HepG2 (cell line): ENCODE results near the gene B3GNT2. TPM values are rescaled to one million over a fixed set of nuclear protein-coding genes. Genes with fewer than 3 reads are reported as not detected.

Source experiments
- ATAC-seq: fragments of 200-7000 bp; cut with Tn5 transposase; 3 replicates; pipeline ENCODE4 v1.9.1; 2020; ENCODE audit warnings: mild to moderate bottlenecking, moderate library complexity
- BruUV-seq: library from RNA; stranded (reverse); fragments of 400-500 nt; replicated peaks from 2 replicates; lab custom pipeline; 2021; lab: Mats Ljungman, UMichigan
- CTCF ChIA-PET: fragments of 300-600 bp; formaldehyde crosslinking; extraction: SDS; loops from one replicate; lab custom pipeline; 2021; ENCODE audit warnings: low total read pairs, inconsistent platforms, low intra/inter-chr PET ratio; lab: Yijun Ruan, JAX
- POLR2A ChIA-PET: fragments of 350-600 bp; sonication (Branson Sonifier 250); formaldehyde crosslinking; loops from one replicate; lab custom pipeline; 2020; ENCODE audit warnings: antibody characterized with exemption, inconsistent platforms; lab: Yijun Ruan, JAX
- DNase-seq: peaks from one replicate; pipeline ENCODE4 v3.0.0-alpha.2; 2015; ENCODE audit warnings: low spot score
- FAIRE-seq: peaks from 3 replicates; lab custom pipeline; 2011; peaks lifted over from hg19 to GRCh38; lab: Jason Lieb, UNC
- H2AFZ ChIP-seq: one replicate; pipeline ENCODE4 v1.6.1; 2011; ENCODE audit warnings: low read length, inconsistent platforms
- H3K27ac ChIP-seq: fragments of 300-600 bp; 3 replicates; pipeline ENCODE4 v1.8.0; 2011; ENCODE audit warnings: mixed run types, mild to moderate bottlenecking, mixed read lengths, low read length, inconsistent platforms; ENCODE audit not compliant: insufficient read depth; ENCODE audit errors: extremely low read length
- H3K27me3 ChIP-seq, 2 experiments: fragments of 200-600 bp in 1 of 2; 2 replicates in 1 of 2; 3 replicates in 1 of 2; pipeline versions ENCODE4 v1.6.0 to v1.8.0; 2011; ENCODE audit warnings: low read length in 2 of 2, mild to moderate bottlenecking in 2 of 2, moderate library complexity in 2 of 2, inconsistent platforms in 1 of 2; ENCODE audit not compliant: insufficient read depth in 2 of 2, control insufficient read depth in 1 of 2
- H3K36me3 ChIP-seq, 2 experiments: fragments of 200-600 bp in 1 of 2; replicated peaks in 1 of 2; 2 replicates in 1 of 2; 3 replicates in 1 of 2; pipeline versions ENCODE4 v1.5.1 to v1.8.0; 2011; ENCODE audit warnings: low read length in 2 of 2, inconsistent platforms in 1 of 2; ENCODE audit not compliant: insufficient read depth in 2 of 2, control insufficient read depth in 1 of 2
- H3K4me1 ChIP-seq: 2 replicates; pipeline ENCODE4 v1.5.1; 2012; ENCODE audit warnings: low read length, inconsistent platforms; ENCODE audit not compliant: insufficient read depth
- H3K4me2 ChIP-seq: 2 replicates; pipeline ENCODE4 v1.6.0; 2011; ENCODE audit warnings: low read depth, low read length, inconsistent platforms
- H3K4me3 ChIP-seq, 3 experiments: fragments of 200-600 bp in 1 of 3; sonication (generic), shearing (Covaris generic) in 1 of 3; replicated peaks in 1 of 3; 2 replicates each; pipeline ENCODE4 v1.5.1; 2011 to 2016; ENCODE audit warnings: low read length in 3 of 3, inconsistent platforms in 2 of 3, low read depth in 2 of 3, mild to moderate bottlenecking in 2 of 3, control low read depth in 1 of 3, mixed read lengths in 1 of 3; ENCODE audit not compliant: insufficient read depth in 1 of 3
- H3K79me2 ChIP-seq: one replicate; pipeline ENCODE4 v1.6.1; 2011; ENCODE audit warnings: low read length, inconsistent platforms; ENCODE audit not compliant: insufficient read depth
- H3K9ac ChIP-seq: 2 replicates; pipeline ENCODE4 v1.6.0; 2011; ENCODE audit warnings: mild to moderate bottlenecking, low read depth, low read length, inconsistent platforms; ENCODE audit not compliant: insufficient read depth
- H3K9me3 ChIP-seq: 2 replicates; pipeline ENCODE4 v1.5.1; 2012; ENCODE audit warnings: mild to moderate bottlenecking, low read length
- H4K20me1 ChIP-seq: 2 replicates; pipeline ENCODE4 v1.6.0; 2011; ENCODE audit warnings: inconsistent platforms, mild to moderate bottlenecking, low read length, moderate library complexity; ENCODE audit not compliant: insufficient read depth
- FOXM1 ChIP-seq: sonication (generic); formaldehyde crosslinking; IDR thresholded peaks from 2 replicates; pipeline ENCODE4 v1.5.0; 2020; ENCODE audit warnings: missing genetic modification reagents
- HMG20B ChIP-seq: conservative IDR thresholded peaks from 2 replicates; pipeline ENCODE4 v1.6.1; 2016; ENCODE audit warnings: missing genetic modification reagents, missing compliant biosample characterization
- MTA1 ChIP-seq: sonication (generic); formaldehyde crosslinking; IDR thresholded peaks from 2 replicates; pipeline ENCODE4 v1.4.0; 2020; ENCODE audit warnings: missing genetic modification reagents, mild to moderate bottlenecking, borderline replicate concordance
- MTERF4 ChIP-seq: sonication (generic); formaldehyde crosslinking; IDR thresholded peaks from 2 replicates; pipeline ENCODE4 v1.8.0; 2023; ENCODE audit warnings: mild to moderate bottlenecking, missing genetic modification reagents
- MYNN ChIP-seq: sonication (generic); formaldehyde crosslinking; IDR thresholded peaks from 2 replicates; pipeline ENCODE4 v1.4.0; 2020; ENCODE audit warnings: mild to moderate bottlenecking, low read depth, missing genetic modification reagents
- SP2 ChIP-seq: sonication (generic); formaldehyde crosslinking; IDR thresholded peaks from 2 replicates; pipeline ENCODE4 v1.5.1; 2020; ENCODE audit warnings: mild to moderate bottlenecking, missing genetic modification reagents
- WIZ ChIP-seq: sonication (generic); formaldehyde crosslinking; IDR thresholded peaks from 2 replicates; pipeline ENCODE4 v1.5.1; 2020; ENCODE audit warnings: mild to moderate bottlenecking, missing genetic modification reagents
- WGBS: methylation state at CpG from one replicate; pipeline ENCODE4 v1.1.6; 2017; ENCODE audit warnings: low lambda C conversion rate; 5-methylcytosine and 5-hydroxymethylcytosine counted together
- in situ Hi-C: cut with HindIII; loops from 2 replicates; pipeline ENCODE4 v1.10.0; 2017; ENCODE audit warnings: low pct_unique_long_range_greater_than_20kb; ENCODE audit not compliant: extremely low pct_ligation_motif_present
- intact Hi-C: fragments of 100-400 bp; cut with micrococcal nuclease; formaldehyde crosslinking; loops from one replicate; pipeline ENCODE4 v1.10.0; 2022; ENCODE audit not compliant: unreplicated experiment
- polyA plus RNA-seq, 8 experiments: library from polyadenylated mRNA; depleted of rRNA in 3 of 8; stranded (reverse) in 7 of 8; unstranded in 1 of 8; fragments of >200 nt; fragmentation: Illumina TruSeq in 4 of 8; extraction: Trizol in 4 of 8; gene quantifications; 2 replicates each; pipeline versions ENCODE4 v1.2.1 to v1.2.3, GENCODE V29; 2011 to 2016; ENCODE audit warnings: low read depth in 4 of 8, missing spikeins in 1 of 8, mixed read lengths in 1 of 8; ENCODE audit not compliant: insufficient read depth in 1 of 8
- total RNA-seq, 5 experiments: library from RNA; depleted of rRNA; stranded (reverse); fragments of >200 nt; fragmentation: Illumina TruSeq; extraction: Trizol; gene quantifications; 2 replicates each; pipeline ENCODE4 v1.2.3, GENCODE V29; 2016; ENCODE audit warnings: low read depth in 1 of 5
- TF ChIP-seq, protein P1 (sequence below): sonication (generic); formaldehyde crosslinking; IDR thresholded peaks from 2 replicates; pipeline ENCODE4 v1.8.1; 2023; ENCODE audit warnings: mild to moderate bottlenecking, missing genetic modification reagents
- TF ChIP-seq, protein P2 (sequence below): fragments of 450-650 bp; IDR thresholded peaks from 2 replicates; pipeline ENCODE4 v1.6.1; 2017
- TF ChIP-seq, protein P3 (sequence below): sonication (generic); formaldehyde crosslinking; IDR thresholded peaks from 2 replicates; pipeline ENCODE4 v1.4.0; 2020; ENCODE audit warnings: mild to moderate bottlenecking, low read depth, missing genetic modification reagents

B3GNT2 gene
- total and polyA plus RNA-seq, 2 of the 13 experiments (the other 11 are each of a cell fraction or from before 2014, with no cell fraction given) = 26.3 to 28.5 TPM

- Histone ChIP-seq H3K4me1 (peaks cover 65% of the 10 kb centered on the region), H2AFZ (no peak overlapping the region), H3K4me2 (no peak overlapping the region), H3K9me3 (peaks cover 9% of the 10 kb centered on the region; the same call in 1 of the 2 replicates), H3K27ac (no peak overlapping the region), H4K20me1 (peaks cover 96% of the 10 kb centered on the region), H3K9ac (no peak overlapping the region), H3K27me3 (no peaks in the 10 kb centered on the region), H3K4me3 (no peak overlapping the region), H3K79me2 (peaks cover 99% of the 10 kb centered on the region), H3K36me3 (peaks cover 1 to 3% of the 10 kb centered on the region in 2 experiments; a peak in 1 of 5 replicates)
- FAIRE-seq (no peak), DNase-seq (no peak), ATAC-seq (peak; percentile 49)
- TF ChIP-seq SP2 (CRISPR knock-in tag) (0 out of 2 replicates have a peak, but pooled peaks have one; percentile 23), MTERF4 (CRISPR knock-in tag) (0 out of 2 replicates have a peak, but pooled peaks have one; percentile 24), WIZ (CRISPR knock-in tag) (no peak)
- POLR2A ChIA-PET = no interaction called here
- CTCF ChIA-PET = no interaction called here
- in situ Hi-C loops (no loop called here), intact Hi-C loops (no loop called here)
- BruUV-seq = no TSS peak
- 48% methylated on average over 2 of the region's 2 CpGs for WGBS
Observed at GRCh38 chr2:62216113-62216512, 20.2 kb downstream of the B3GNT2 start.

DNA sequence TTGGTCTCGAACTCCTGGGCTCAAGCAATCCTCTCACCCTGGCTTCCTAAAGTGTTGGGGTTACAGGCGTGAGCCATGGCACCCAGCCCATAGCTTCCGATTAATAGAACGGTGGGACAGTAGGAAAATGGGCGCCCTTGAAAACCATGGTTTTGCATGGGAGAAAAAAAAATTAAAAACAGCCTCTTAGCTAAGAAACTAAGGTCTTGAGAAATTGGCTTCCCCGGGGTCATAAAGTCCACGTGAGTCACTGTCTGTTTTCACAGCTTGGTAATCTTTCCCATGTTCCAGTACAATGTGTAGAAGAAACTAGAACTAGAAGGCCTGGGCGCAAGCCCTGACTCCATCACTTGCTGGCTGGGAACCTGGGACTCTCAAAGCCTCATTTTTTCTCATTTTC lies 20.7 kb downstream of the B3GNT2 start:
- ChIA-PET POLR2A (no interaction called here), CTCF (no interaction called here)
- H3K9ac ChIP-seq = no peak overlapping the region
- peaks cover 98% of the 10 kb centered on the region for H3K79me2 ChIP-seq
- H2AFZ ChIP-seq = no peak overlapping the region
- H3K4me2 ChIP-seq = no peak overlapping the region
- in situ Hi-C loops = no loop called here
- no peak overlapping the region for H3K27ac ChIP-seq
- peaks cover 9% of the 10 kb centered on the region; the same call in 1 of the 2 replicates for H3K9me3 ChIP-seq
- DNase-seq = peak; percentile 55
- no TSS peak for BruUV-seq
- no peak for FAIRE-seq
- no peak overlapping the region for H3K4me3 ChIP-seq
- intact Hi-C loops = no loop called here
- H4K20me1 ChIP-seq = peaks cover 95% of the 10 kb centered on the region
- 81% methylated on average over 8 of the region's 8 CpGs for WGBS
- peaks cover 1 to 3% of the 10 kb centered on the region in 2 experiments; a peak in 1 of 5 replicates for H3K36me3 ChIP-seq
- no peaks in the 10 kb centered on the region for H3K27me3 ChIP-seq
- ATAC-seq = peak; percentile 47
- H3K4me1 ChIP-seq = peaks cover 63% of the 10 kb centered on the region
- TF ChIP-seq, protein P1, sequence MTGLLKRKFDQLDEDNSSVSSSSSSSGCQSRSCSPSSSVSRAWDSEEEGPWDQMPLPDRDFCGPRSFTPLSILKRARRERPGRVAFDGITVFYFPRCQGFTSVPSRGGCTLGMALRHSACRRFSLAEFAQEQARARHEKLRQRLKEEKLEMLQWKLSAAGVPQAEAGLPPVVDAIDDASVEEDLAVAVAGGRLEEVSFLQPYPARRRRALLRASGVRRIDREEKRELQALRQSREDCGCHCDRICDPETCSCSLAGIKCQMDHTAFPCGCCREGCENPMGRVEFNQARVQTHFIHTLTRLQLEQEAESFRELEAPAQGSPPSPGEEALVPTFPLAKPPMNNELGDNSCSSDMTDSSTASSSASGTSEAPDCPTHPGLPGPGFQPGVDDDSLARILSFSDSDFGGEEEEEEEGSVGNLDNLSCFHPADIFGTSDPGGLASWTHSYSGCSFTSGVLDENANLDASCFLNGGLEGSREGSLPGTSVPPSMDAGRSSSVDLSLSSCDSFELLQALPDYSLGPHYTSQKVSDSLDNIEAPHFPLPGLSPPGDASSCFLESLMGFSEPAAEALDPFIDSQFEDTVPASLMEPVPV (CRISPR knock-in tag) = no peak
- no peak for TF ChIP-seq FOXM1 (CRISPR knock-in tag)
- TF ChIP-seq, protein P2, sequence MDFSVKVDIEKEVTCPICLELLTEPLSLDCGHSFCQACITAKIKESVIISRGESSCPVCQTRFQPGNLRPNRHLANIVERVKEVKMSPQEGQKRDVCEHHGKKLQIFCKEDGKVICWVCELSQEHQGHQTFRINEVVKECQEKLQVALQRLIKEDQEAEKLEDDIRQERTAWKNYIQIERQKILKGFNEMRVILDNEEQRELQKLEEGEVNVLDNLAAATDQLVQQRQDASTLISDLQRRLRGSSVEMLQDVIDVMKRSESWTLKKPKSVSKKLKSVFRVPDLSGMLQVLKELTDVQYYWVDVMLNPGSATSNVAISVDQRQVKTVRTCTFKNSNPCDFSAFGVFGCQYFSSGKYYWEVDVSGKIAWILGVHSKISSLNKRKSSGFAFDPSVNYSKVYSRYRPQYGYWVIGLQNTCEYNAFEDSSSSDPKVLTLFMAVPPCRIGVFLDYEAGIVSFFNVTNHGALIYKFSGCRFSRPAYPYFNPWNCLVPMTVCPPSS = no peak
- no peak for TF ChIP-seq MYNN (CRISPR knock-in tag)
- no peak for TF ChIP-seq MTA1 (CRISPR knock-in tag)
- no peak for TF ChIP-seq HMG20B
- TF ChIP-seq, protein P3, sequence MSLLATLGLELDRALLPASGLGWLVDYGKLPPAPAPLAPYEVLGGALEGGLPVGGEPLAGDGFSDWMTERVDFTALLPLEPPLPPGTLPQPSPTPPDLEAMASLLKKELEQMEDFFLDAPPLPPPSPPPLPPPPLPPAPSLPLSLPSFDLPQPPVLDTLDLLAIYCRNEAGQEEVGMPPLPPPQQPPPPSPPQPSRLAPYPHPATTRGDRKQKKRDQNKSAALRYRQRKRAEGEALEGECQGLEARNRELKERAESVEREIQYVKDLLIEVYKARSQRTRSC (CRISPR knock-in tag) = no peak
